Measurements from ENCODE around the gene RAB6C.
"Not testable (repeated sequence)": the region's sequence is repeated elsewhere in the genome, so short reads cannot be mapped to it uniquely, and the experiment has no call there.

Gene RAB6C

GRCh38 chr2:129979629-129980155 is at the start of gene RAB6C:
Gene RAB6C (plus strand): TSS chr2:129979666. CDS start chr2:129980116, 450 bp downstream.
- not testable (repeated sequence) for DNase-seq (ENCODE audit: low read depth)

GRCh38 chr2:129930451-129930850 is 49.0 kb upstream of the RAB6C start:
- DNase-seq (ENCODE audit: low read depth), result no peak

- DNase-seq (ENCODE audit: low read depth), result not testable (repeated sequence)
Measured at GRCh38 chr2:129933387-129933786, 46.1 kb upstream of the RAB6C start.

- no peak for DNase-seq (ENCODE audit: low read depth)
Measured at GRCh38 chr2:129934044-129934822, 45.2 kb upstream of the RAB6C start.

- DNase-seq (ENCODE audit: low read depth), result no peak
Measured at GRCh38 chr2:129935118-129935517, 44.3 kb upstream of the RAB6C start.

- DNase-seq (ENCODE audit: low read depth), result peak; percentile 20
Measured at GRCh38 chr2:129936334-129936934, 43.0 kb upstream of the RAB6C start.

- not testable (repeated sequence) for DNase-seq (ENCODE audit: low read depth)
Measured at GRCh38 chr2:129938850-129939471, 40.5 kb upstream of the RAB6C start.

- not testable (repeated sequence) for DNase-seq (ENCODE audit: low read depth)
Measured at GRCh38 chr2:129943456-129943855, 36.0 kb upstream of the RAB6C start.

GRCh38 chr2:129945557-129945956 is 33.9 kb upstream of the RAB6C start:
- no peak for DNase-seq (ENCODE audit: low read depth)

GRCh38 chr2:129947712-129948111 is 31.8 kb upstream of the RAB6C start:
- not testable (repeated sequence) for DNase-seq (ENCODE audit: low read depth)

- not testable (repeated sequence) for DNase-seq (ENCODE audit: low read depth)
Measured at GRCh38 chr2:129956171-129956570, 23.3 kb upstream of the RAB6C start.

- no peak for DNase-seq (ENCODE audit: low read depth)
Measured at GRCh38 chr2:129957891-129958290, 21.6 kb upstream of the RAB6C start.

GRCh38 chr2:129958736-129959135 is 20.7 kb upstream of the RAB6C start:
- DNase-seq (ENCODE audit: low read depth), result not testable (repeated sequence)

GRCh38 chr2:129968605-129969004 is 10.9 kb upstream of the RAB6C start:
- DNase-seq (ENCODE audit: low read depth), result not testable (repeated sequence)

- no peak for DNase-seq (ENCODE audit: low read depth)
Measured at GRCh38 chr2:129975016-129975774, 4.3 kb upstream of the RAB6C start.

GRCh38 chr2:129976969-129977368 is 2.5 kb upstream of the RAB6C start:
- DNase-seq (ENCODE audit: low read depth), result not testable (repeated sequence)

- no peak for DNase-seq (ENCODE audit: low read depth)
Measured at GRCh38 chr2:129977986-129978385, 1.5 kb upstream of the RAB6C start.

- not testable (repeated sequence) for DNase-seq (ENCODE audit: low read depth)
Measured at GRCh38 chr2:129980246-129980645, 780 bp downstream of the RAB6C start.

GRCh38 chr2:129981689-129982088 is 2.2 kb downstream of the RAB6C start:
- DNase-seq (ENCODE audit: low read depth), result not testable (repeated sequence)

GRCh38 chr2:129984426-129984825 is 5.0 kb downstream of the RAB6C start:
- DNase-seq (ENCODE audit: low read depth), result no peak

GRCh38 chr2:129992415-129993006 is 13.0 kb downstream of the RAB6C start:
- DNase-seq (ENCODE audit: low read depth), result not testable (repeated sequence)

- DNase-seq (ENCODE audit: low read depth), result not testable (repeated sequence)
Measured at GRCh38 chr2:129993151-129993550, 13.7 kb downstream of the RAB6C start.

Measured in activated gamma-delta T cell treated with anti-CD3 and anti-CD28 coated beads, Interleukin-2, amount 50 U/mL, for 16 hours (primary cell).